SK-N-SH (cell line): ENCODE results near the gene CHD9.

Source experiments
- CHD2 ChIP-seq: fragments of 150-350 bp; IDR thresholded peaks from 2 replicates; pipeline ENCODE4 v1.6.1; 2018; ENCODE audit warnings: low read length; ENCODE audit not compliant: partially characterized antibody
- CTCF ChIP-seq: fragments of 200-600 bp; sonication (generic); IDR thresholded peaks from 2 replicates; pipeline ENCODE4 v1.6.1; 2017; ENCODE audit warnings: antibody characterized with exemption, mild to moderate bottlenecking, moderate library complexity
- FOXM1 ChIP-seq: IDR thresholded peaks from 2 replicates; pipeline ENCODE4 v1.4.0; 2012; ENCODE audit warnings: low read depth, mild to moderate bottlenecking
- GABPA ChIP-seq: IDR thresholded peaks from 2 replicates; pipeline ENCODE4 v1.4.0; 2012; ENCODE audit warnings: low read depth, mild to moderate bottlenecking
- MAX ChIP-seq: IDR thresholded peaks from 2 replicates; pipeline ENCODE4 v1.4.0; 2012; ENCODE audit warnings: low read depth
- MEF2A ChIP-seq: IDR thresholded peaks from 2 replicates; pipeline ENCODE4 v1.4.0; 2012; ENCODE audit warnings: low read depth, borderline replicate concordance
- NFIC ChIP-seq: IDR thresholded peaks from 2 replicates; pipeline ENCODE4 v1.4.0; 2012; ENCODE audit warnings: borderline replicate concordance
- NRF1 ChIP-seq: IDR thresholded peaks from 2 replicates; pipeline ENCODE4 v1.6.1; 2012; ENCODE audit warnings: low read depth, mild to moderate bottlenecking, low read length
- POLR2AphosphoS5 ChIP-seq: IDR thresholded peaks from 2 replicates; pipeline ENCODE4 v1.6.1; 2012; ENCODE audit warnings: low read depth, low read length
- RCOR1 ChIP-seq: fragments of 150-350 bp; IDR thresholded peaks from 2 replicates; pipeline ENCODE4 v1.6.1; 2017; ENCODE audit warnings: antibody characterized with exemption, low read length
- REST ChIP-seq: IDR thresholded peaks from 2 replicates; pipeline ENCODE4 v1.6.1; 2012; ENCODE audit warnings: mild to moderate bottlenecking, low read depth, low read length, moderate library complexity
- RFX5 ChIP-seq: IDR thresholded peaks from 2 replicates; pipeline ENCODE4 v1.6.1; 2012; ENCODE audit warnings: mild to moderate bottlenecking, improper control_type of control experiment, low read length

GRCh38 chr16:53372992-53373871 is 318.4 kb downstream of the CHD9 start:
- TF ChIP-seq NRF1 (no peak), GABPA (no peak), MAX (no peak), RCOR1 (no peak), RFX5 (no peak), MEF2A (no peak), CTCF (no peak), FOXM1 (no peak), POLR2AphosphoS5 (no peak), REST (no peak), CHD2 (no peak), NFIC (no peak)
